Measurements from ENCODE around the gene GPS1. TPM values are rescaled to one million over a fixed set of nuclear protein-coding genes. Genes with fewer than 3 reads are reported as not detected.

The GPS1 gene
- total and polyA plus RNA-seq, 2 experiments from 2014 or later: 136 to 242 TPM

GRCh38 chr17:82080048-82080788 lies 28.5 kb downstream of the GPS1 start:
- Histone ChIP-seq H4K20me1 (replicated peaks; ENCODE audit: insufficient read depth) (peaks cover 8% of the 10 kb centered on the region), H2AFZ (no peak overlapping the region), H3K27ac (ENCODE audit: low read depth) (no peak overlapping the region), H3F3A (replicated peaks; ENCODE audit: low read depth) (peaks cover 25% of the 10 kb centered on the region), H3K79me2 (replicated peaks; ENCODE audit: insufficient read depth) (no peaks in the 10 kb centered on the region), H3K36me3 (ENCODE audit: insufficient read depth) (peaks cover 10% of the 10 kb centered on the region; the same call in 1 of the 2 replicates), H3K9me2 (ENCODE audit: insufficient read depth) (no peaks in the 10 kb centered on the region), H3K4me3 (no peak overlapping the region), H3K27me3 (ENCODE audit: insufficient read depth) (no peaks in the 10 kb centered on the region), H3K4me2 (no peak overlapping the region), H3K4me1 (ENCODE audit: insufficient read depth) (no peaks in the 10 kb centered on the region)
- ATAC-seq: no peak
- H3K4me1 Mint-ChIP-seq: peaks cover 3% of the 10 kb centered on the region
- TF ChIP-seq NANOG (IDR thresholded peaks at IDR 0.05; ENCODE audit: borderline replicate concordance): no peak
- no peak for TF ChIP-seq POLR2AphosphoS5 (IDR thresholded peaks at IDR 0.05; ENCODE audit: low read depth)
- no peak for TF ChIP-seq REST (IDR thresholded peaks at IDR 0.05; ENCODE audit: unreplicated experiment)
- TF ChIP-seq, protein P1, sequence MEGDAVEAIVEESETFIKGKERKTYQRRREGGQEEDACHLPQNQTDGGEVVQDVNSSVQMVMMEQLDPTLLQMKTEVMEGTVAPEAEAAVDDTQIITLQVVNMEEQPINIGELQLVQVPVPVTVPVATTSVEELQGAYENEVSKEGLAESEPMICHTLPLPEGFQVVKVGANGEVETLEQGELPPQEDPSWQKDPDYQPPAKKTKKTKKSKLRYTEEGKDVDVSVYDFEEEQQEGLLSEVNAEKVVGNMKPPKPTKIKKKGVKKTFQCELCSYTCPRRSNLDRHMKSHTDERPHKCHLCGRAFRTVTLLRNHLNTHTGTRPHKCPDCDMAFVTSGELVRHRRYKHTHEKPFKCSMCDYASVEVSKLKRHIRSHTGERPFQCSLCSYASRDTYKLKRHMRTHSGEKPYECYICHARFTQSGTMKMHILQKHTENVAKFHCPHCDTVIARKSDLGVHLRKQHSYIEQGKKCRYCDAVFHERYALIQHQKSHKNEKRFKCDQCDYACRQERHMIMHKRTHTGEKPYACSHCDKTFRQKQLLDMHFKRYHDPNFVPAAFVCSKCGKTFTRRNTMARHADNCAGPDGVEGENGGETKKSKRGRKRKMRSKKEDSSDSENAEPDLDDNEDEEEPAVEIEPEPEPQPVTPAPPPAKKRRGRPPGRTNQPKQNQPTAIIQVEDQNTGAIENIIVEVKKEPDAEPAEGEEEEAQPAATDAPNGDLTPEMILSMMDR (conservative IDR thresholded peaks at IDR 0.05; ENCODE audit: low read depth in 2 of 2): no peak
- no peak for TF ChIP-seq ETS1 (IDR thresholded peaks at IDR 0.05)
- no peak for TF ChIP-seq EZH2 (IDR thresholded peaks at IDR 0.05; ENCODE audit: low read depth, unreplicated experiment)
- TF ChIP-seq ZNF114 (CRISPR knock-in tag; IDR thresholded peaks at IDR 0.05): no peak
- no peak for TF ChIP-seq ZNF331 (CRISPR knock-in tag; IDR thresholded peaks at IDR 0.05; ENCODE audit: low read depth)
- no peak for TF ChIP-seq ZNF462 (CRISPR knock-in tag; IDR thresholded peaks at IDR 0.05)
- TF ChIP-seq STAT1 (IDR thresholded peaks at IDR 0.05; ENCODE audit: unreplicated experiment): no peak
- no peak for TF ChIP-seq EZH2phosphoT487 (IDR thresholded peaks at IDR 0.05; ENCODE audit: unreplicated experiment)
- no peak for TF ChIP-seq JUNB (IDR thresholded peaks at IDR 0.05; ENCODE audit: unreplicated experiment)
- TF ChIP-seq CREB1 (CRISPR knock-in tag; IDR thresholded peaks at IDR 0.05; ENCODE audit: low read depth): no peak
- no peak for DNase-seq (ENCODE audit: low spot score)
- peaks cover 27% of the 10 kb centered on the region for H3K27me3 Mint-ChIP-seq (ENCODE audit: insufficient read depth, low read depth, poor library complexity)
- H3K9me3 Mint-ChIP-seq: no peaks in the 10 kb centered on the region; the same call in 2 of the 3 replicates
- H3K27ac Mint-ChIP-seq: no peak overlapping the region
- no peak overlapping the region for H3K4me3 Mint-ChIP-seq
- H3K36me3 Mint-ChIP-seq (ENCODE audit: low read depth): peaks cover 47% of the 10 kb centered on the region
